PC-9 (cell line): ENCODE data around the gene KCNIP1. TPM values are rescaled to one million over a fixed set of nuclear protein-coding genes. Genes with fewer than 3 reads are reported as not detected.

Experiments
- BruUV-seq: library from RNA; stranded (reverse); fragments of 400-500 nt; replicated peaks from 2 replicates; lab custom pipeline; 2021; lab: Mats Ljungman, UMichigan
- CTCF ChIA-PET: fragments of 300-600 bp; sonication (Branson Sonifier 250); formaldehyde crosslinking; loops from one replicate; lab custom pipeline; 2022; ENCODE audit warnings: antibody characterized with exemption; lab: Charles Lee
- POLR2A ChIA-PET: fragments of 300-600 bp; sonication (Branson Sonifier 250); formaldehyde crosslinking; loops from one replicate; lab custom pipeline; 2022; ENCODE audit warnings: antibody characterized with exemption; ENCODE audit not compliant: unreplicated experiment; lab: Charles Lee
- DNase-seq, 2 experiments: peaks; one replicate each; pipeline versions ENCODE4 v3.0.0 to v3.0.0-alpha.2; 2015 to 2022; ENCODE audit warnings: mixed read lengths in 1 of 2
- H2AFZ ChIP-seq: fragments of 200-600 bp; sonication (generic); 2 replicates; pipeline ENCODE4 v1.8.1; 2017; ENCODE audit warnings: antibody characterized with exemption
- H3F3A ChIP-seq: fragments of 200-600 bp; sonication (generic); 2 replicates; pipeline ENCODE4 v1.8.1; 2017; ENCODE audit warnings: antibody characterized with exemption, mild to moderate bottlenecking, low read depth; ENCODE audit not compliant: insufficient read depth
- H3K27ac ChIP-seq: fragments of 200-600 bp; sonication (generic); 2 replicates; pipeline ENCODE4 v1.6.1; 2016; ENCODE audit warnings: mixed run types
- H3K27me3 ChIP-seq: fragments of 200-600 bp; sonication (generic); 2 replicates; pipeline ENCODE4 v1.6.1; 2016; ENCODE audit warnings: low read depth, mixed run types; ENCODE audit not compliant: insufficient read depth
- H3K36me3 ChIP-seq: fragments of 200-600 bp; sonication (generic); 2 replicates; pipeline ENCODE4 v1.6.1; 2016; ENCODE audit warnings: low read depth, mixed run types
- H3K4me1 ChIP-seq: fragments of 200-600 bp; sonication (generic); replicated peaks from 2 replicates; pipeline ENCODE4 v1.6.1; 2016; ENCODE audit warnings: mixed run types; ENCODE audit not compliant: insufficient read depth
- H3K4me2 ChIP-seq: fragments of 200-600 bp; sonication (generic); 2 replicates; pipeline ENCODE4 v1.6.1; 2017; ENCODE audit warnings: mixed run types
- H3K4me3 ChIP-seq: fragments of 200-600 bp; sonication (generic); 2 replicates; pipeline ENCODE4 v1.6.1; 2016; ENCODE audit warnings: mixed run types
- H3K79me2 ChIP-seq: fragments of 200-600 bp; sonication (generic); 2 replicates; pipeline ENCODE4 v1.6.1; 2017; ENCODE audit warnings: low read depth, mixed run types
- H3K9me2 ChIP-seq: fragments of 200-600 bp; sonication (generic); 2 replicates; pipeline ENCODE4 v1.8.1; 2017; ENCODE audit warnings: mild to moderate bottlenecking; ENCODE audit not compliant: insufficient read depth
- H3K9me3 ChIP-seq: fragments of 200-600 bp; sonication (generic); 2 replicates; pipeline ENCODE4 v1.8.1; 2016; ENCODE audit warnings: low read depth; ENCODE audit not compliant: insufficient read depth
- H4K20me1 ChIP-seq: fragments of 200-600 bp; sonication (generic); 2 replicates; pipeline ENCODE4 v1.8.1; 2017; ENCODE audit not compliant: insufficient read depth
- EZH2 ChIP-seq: fragments of 200-600 bp; sonication (generic); IDR thresholded peaks from 2 replicates; pipeline ENCODE4 v1.8.0; 2017; ENCODE audit warnings: antibody characterized with exemption, low read depth
- intact Hi-C: fragments of 100-400 bp; cut with micrococcal nuclease; formaldehyde crosslinking; loops from one replicate; pipeline ENCODE4 v1.10.0; 2022; ENCODE audit not compliant: unreplicated experiment
- total RNA-seq: library from RNA; stranded (reverse); gene quantifications from 2 replicates; pipeline ENCODE4 v1.2.3, GENCODE V29; 2021
- TF ChIP-seq, protein P1 (sequence below): fragments of 200-600 bp; sonication (generic); conservative IDR thresholded peaks from 2 replicates; pipeline ENCODE4 v1.6.1; 2017; ENCODE audit warnings: mixed run types, antibody characterized with exemption, mild to moderate bottlenecking, moderate library complexity

The KCNIP1 gene
- total RNA-seq, 1 experiment from 2014 or later = not detected

DNA sequence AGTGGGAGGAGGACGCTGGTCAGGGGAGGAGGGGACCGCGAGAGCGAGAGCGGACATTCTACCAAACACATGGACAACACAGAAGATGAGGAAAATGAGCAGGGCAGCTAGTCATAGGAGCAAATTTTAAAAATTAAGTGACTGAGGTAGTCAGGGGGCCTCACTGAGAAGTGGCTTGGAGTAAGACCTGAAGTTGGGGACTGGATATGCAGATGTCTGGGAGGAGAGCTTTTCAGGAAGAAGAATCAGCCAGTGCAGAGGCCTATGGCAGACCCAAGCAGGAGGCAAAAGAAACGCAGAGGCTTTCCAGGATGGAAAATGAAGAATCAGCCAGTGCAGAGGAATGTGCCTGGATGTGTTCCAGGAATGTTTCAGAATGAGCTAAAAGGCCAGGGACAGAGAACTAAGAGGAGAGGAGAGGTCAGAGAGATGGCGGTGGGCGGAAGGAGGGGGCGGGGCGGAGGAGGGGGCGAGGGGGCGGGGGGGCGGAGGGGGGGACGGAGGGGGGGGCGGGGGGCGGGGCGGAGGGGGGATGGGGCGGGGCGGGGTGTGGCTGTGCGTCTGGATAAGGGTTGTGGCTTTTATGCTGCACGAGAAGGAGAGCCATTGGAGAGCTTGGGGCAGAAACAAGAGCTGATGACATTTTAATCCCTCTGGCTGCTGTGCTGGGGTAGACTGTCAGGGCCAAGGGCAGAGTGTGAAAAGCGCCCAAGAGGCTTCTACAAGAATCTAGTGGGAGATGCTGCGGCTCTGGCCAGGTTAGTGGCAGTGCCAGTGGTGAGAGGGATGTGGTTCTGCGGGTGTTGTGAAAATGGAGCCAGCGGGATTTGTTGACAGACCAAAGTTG is 129.6 kb downstream of the KCNIP1 start:
- H3K27ac ChIP-seq = peak overlapping the region; percentile 60
- H4K20me1 ChIP-seq = no peaks in the 10 kb centered on the region
- peak overlapping the region; percentile 66; the same call in 1 of the 2 replicates for H2AFZ ChIP-seq
- H3K4me3 ChIP-seq = peak overlapping the region; percentile 55
- DNase-seq = peak; percentile 61 to 76
- no peaks in the 10 kb centered on the region for H3K9me2 ChIP-seq
- H3F3A ChIP-seq = peaks cover 12% of the 10 kb centered on the region; the same call in 1 of the 2 replicates
- intact Hi-C loops = loop anchor here (1.0 to 10.0 kb wide), 5 partner anchors 199 to 1646 kb away; no protein-coding TSS in a partner anchor
- TF ChIP-seq EZH2 = no peak
- TF ChIP-seq, protein P1, sequence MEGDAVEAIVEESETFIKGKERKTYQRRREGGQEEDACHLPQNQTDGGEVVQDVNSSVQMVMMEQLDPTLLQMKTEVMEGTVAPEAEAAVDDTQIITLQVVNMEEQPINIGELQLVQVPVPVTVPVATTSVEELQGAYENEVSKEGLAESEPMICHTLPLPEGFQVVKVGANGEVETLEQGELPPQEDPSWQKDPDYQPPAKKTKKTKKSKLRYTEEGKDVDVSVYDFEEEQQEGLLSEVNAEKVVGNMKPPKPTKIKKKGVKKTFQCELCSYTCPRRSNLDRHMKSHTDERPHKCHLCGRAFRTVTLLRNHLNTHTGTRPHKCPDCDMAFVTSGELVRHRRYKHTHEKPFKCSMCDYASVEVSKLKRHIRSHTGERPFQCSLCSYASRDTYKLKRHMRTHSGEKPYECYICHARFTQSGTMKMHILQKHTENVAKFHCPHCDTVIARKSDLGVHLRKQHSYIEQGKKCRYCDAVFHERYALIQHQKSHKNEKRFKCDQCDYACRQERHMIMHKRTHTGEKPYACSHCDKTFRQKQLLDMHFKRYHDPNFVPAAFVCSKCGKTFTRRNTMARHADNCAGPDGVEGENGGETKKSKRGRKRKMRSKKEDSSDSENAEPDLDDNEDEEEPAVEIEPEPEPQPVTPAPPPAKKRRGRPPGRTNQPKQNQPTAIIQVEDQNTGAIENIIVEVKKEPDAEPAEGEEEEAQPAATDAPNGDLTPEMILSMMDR = peak; percentile 42; the same call in 1 of the 2 replicates
- H3K79me2 ChIP-seq = no peaks in the 10 kb centered on the region
- no TSS peak for BruUV-seq
- POLR2A ChIA-PET = interaction anchor here (0.7 kb wide), 1 partner anchor 836 kb away, joined by 4 read pairs; no protein-coding TSS in a partner anchor
- H3K36me3 ChIP-seq = no peaks in the 10 kb centered on the region
- peaks cover 11% of the 10 kb centered on the region for H3K4me1 ChIP-seq
- no peaks in the 10 kb centered on the region for H3K27me3 ChIP-seq
- H3K4me2 ChIP-seq = peak overlapping the region; percentile 83
- no peaks in the 10 kb centered on the region for H3K9me3 ChIP-seq
- CTCF ChIA-PET = interaction anchor here (0.5 to 0.8 kb wide), 4 partner anchors 195 to 734 kb away, joined by 3 to 16 read pairs (median 3); no protein-coding TSS in a partner anchor

GRCh38 chr5:170634256-170634990 is 130.6 kb downstream of the KCNIP1 start:
- Histone ChIP-seq H3K4me1 (peaks cover 11% of the 10 kb centered on the region), H3F3A (peaks cover 12% of the 10 kb centered on the region; the same call in 1 of the 2 replicates), H3K4me3 (peak overlapping the region; percentile 46; the same call in 1 of the 2 replicates), H4K20me1 (no peaks in the 10 kb centered on the region), H3K27ac (no peak overlapping the region), H3K9me2 (no peaks in the 10 kb centered on the region), H3K9me3 (no peaks in the 10 kb centered on the region), H3K27me3 (no peaks in the 10 kb centered on the region), H3K79me2 (no peaks in the 10 kb centered on the region), H3K36me3 (no peaks in the 10 kb centered on the region), H3K4me2 (peak overlapping the region; percentile 79), H2AFZ (0 out of 2 replicates have a peak overlapping the region, but pooled peaks have one; percentile 46)
- POLR2A ChIA-PET = interaction anchor here (0.7 kb wide), 1 partner anchor 837 kb away, joined by 4 read pairs; no protein-coding TSS in a partner anchor
- intact Hi-C loops = loop anchor here (5.0 to 10.0 kb wide), 3 partner anchors 532 to 1647 kb away; no protein-coding TSS in a partner anchor
- peak in 1 of 2 experiments; percentile 13 for DNase-seq
- CTCF ChIA-PET = interaction anchor here (0.7 kb wide), 1 partner anchor 688 kb away, joined by 3 read pairs; no protein-coding TSS in a partner anchor
- TF ChIP-seq EZH2 = no peak
- TF ChIP-seq, protein P1 = no peak
- no TSS peak for BruUV-seq

DNA sequence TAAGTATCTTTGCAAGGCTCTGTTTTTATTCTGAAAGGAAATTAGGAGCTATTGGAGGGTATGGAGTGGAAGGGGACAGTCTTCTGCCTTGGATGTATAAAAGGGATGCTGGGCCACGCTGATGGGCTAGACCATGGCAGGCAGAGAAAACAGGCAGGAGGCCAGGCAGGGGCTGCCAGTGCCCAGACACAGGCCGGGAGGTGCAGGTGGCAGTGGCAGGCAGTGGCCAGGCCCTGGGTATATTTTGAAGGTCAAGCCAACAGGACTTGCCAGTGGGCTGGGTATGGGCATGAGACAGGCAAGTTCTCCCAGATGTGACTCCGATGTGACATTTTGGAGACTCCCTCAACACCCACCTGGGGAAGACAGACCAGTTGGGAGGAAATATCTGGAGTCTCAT is 131.9 kb downstream of the KCNIP1 start:
- no peak for DNase-seq
- intact Hi-C loops = loop anchor here (10.0 kb wide), 1 partner anchor 569 kb away; no protein-coding TSS in a partner anchor
- Histone ChIP-seq H3K4me3 (no peak overlapping the region), H3F3A (peaks cover 12% of the 10 kb centered on the region; the same call in 1 of the 2 replicates), H4K20me1 (no peaks in the 10 kb centered on the region), H3K9me2 (no peaks in the 10 kb centered on the region), H3K27me3 (no peaks in the 10 kb centered on the region), H3K79me2 (no peaks in the 10 kb centered on the region), H3K9me3 (no peaks in the 10 kb centered on the region), H2AFZ (no peak overlapping the region), H3K4me1 (peaks cover 11% of the 10 kb centered on the region), H3K4me2 (no peak overlapping the region), H3K36me3 (no peaks in the 10 kb centered on the region), H3K27ac (no peak overlapping the region)
- TF ChIP-seq, protein P1 = no peak
- TF ChIP-seq EZH2 = no peak
- ChIA-PET CTCF (no interaction called here), POLR2A (no interaction called here)
- BruUV-seq = no TSS peak
